Stimulated activated naive CD8-positive, alpha-beta T cell treated with anti-CD3 and anti-CD28 coated beads, Interleukin-15, Interleukin-2, amounts not matched to agents 100 U/mL and 50 U/mL, for 24 hours (primary cell): ENCODE measurements around the gene KLHDC8A.
A peak's percentile ranks its signal among the peaks of the same experiment; 100 is the strongest.
"Not testable (repeated sequence)": the region's sequence is repeated elsewhere in the genome, so short reads cannot be mapped to it uniquely, and the experiment has no call there.

ENCODE experiments used
- ATAC-seq: fragments of 150-1000 bp; cut with Tn5 transposase; one replicate; pipeline ENCODE4 v1.10.0; 2021
- DNase-seq: peaks from one replicate; pipeline ENCODE4 v3.0.0; 2021

KLHDC8A gene

GRCh38 chr1:205317311-205317917, 39.3 kb downstream of the KLHDC8A start:
- DNase-seq (no peak), ATAC-seq (no peak)

- DNase-seq = no peak
- ATAC-seq = no peak
These were observed 40.6 kb downstream of the KLHDC8A start for GRCh38 chr1:205316161-205316566.

GRCh38 chr1:205315008-205315618, 41.6 kb downstream of the KLHDC8A start:
- no peak for DNase-seq
- ATAC-seq = no peak

GRCh38 chr1:205313563-205314308, 43.0 kb downstream of the KLHDC8A start:
- ATAC-seq (peak; percentile 78), DNase-seq (peak; percentile 65)

- ATAC-seq (no peak), DNase-seq (no peak)
These were observed 43.7 kb downstream of the KLHDC8A start for GRCh38 chr1:205312866-205313562.

GRCh38 chr1:205310976-205311704, 45.6 kb downstream of the KLHDC8A start:
- ATAC-seq = no peak
- no peak for DNase-seq

- no peak for ATAC-seq
- no peak for DNase-seq
These were observed 47.0 kb downstream of the KLHDC8A start for GRCh38 chr1:205309741-205310140.

GRCh38 chr1:205306929-205307566, 49.7 kb downstream of the KLHDC8A start:
- ATAC-seq (no peak), DNase-seq (no peak)

GRCh38 chr1:205304695-205305070, 52.0 kb downstream of the KLHDC8A start:
- no peak for DNase-seq
- no peak for ATAC-seq

- DNase-seq = no peak
- ATAC-seq = no peak
These were observed 52.6 kb downstream of the KLHDC8A start for GRCh38 chr1:205304046-205304694.

- DNase-seq (no peak), ATAC-seq (no peak)
These were observed 53.4 kb downstream of the KLHDC8A start for GRCh38 chr1:205303247-205303888.

- ATAC-seq (no peak), DNase-seq (no peak)
These were observed 54.7 kb downstream of the KLHDC8A start for GRCh38 chr1:205301842-205302588.

GRCh38 chr1:205301205-205301821, 55.4 kb downstream of the KLHDC8A start:
- DNase-seq = no peak
- no peak for ATAC-seq

- DNase-seq = no peak
- ATAC-seq = no peak
These were observed 56.6 kb downstream of the KLHDC8A start for GRCh38 chr1:205300149-205300548.

GRCh38 chr1:205298191-205298994, 58.3 kb downstream of the KLHDC8A start:
- DNase-seq (no peak), ATAC-seq (no peak)

GRCh38 chr1:205297546-205298177, 59.1 kb downstream of the KLHDC8A start:
- not testable (repeated sequence) for DNase-seq, ATAC-seq

GRCh38 chr1:205296154-205296553, 60.6 kb downstream of the KLHDC8A start:
- DNase-seq = no peak
- no peak for ATAC-seq

GRCh38 chr1:205294934-205295333, 61.8 kb downstream of the KLHDC8A start:
- no peak for DNase-seq
- no peak for ATAC-seq
